ENCODE data around the gene ATG9B.

ATG9B gene

DNA sequence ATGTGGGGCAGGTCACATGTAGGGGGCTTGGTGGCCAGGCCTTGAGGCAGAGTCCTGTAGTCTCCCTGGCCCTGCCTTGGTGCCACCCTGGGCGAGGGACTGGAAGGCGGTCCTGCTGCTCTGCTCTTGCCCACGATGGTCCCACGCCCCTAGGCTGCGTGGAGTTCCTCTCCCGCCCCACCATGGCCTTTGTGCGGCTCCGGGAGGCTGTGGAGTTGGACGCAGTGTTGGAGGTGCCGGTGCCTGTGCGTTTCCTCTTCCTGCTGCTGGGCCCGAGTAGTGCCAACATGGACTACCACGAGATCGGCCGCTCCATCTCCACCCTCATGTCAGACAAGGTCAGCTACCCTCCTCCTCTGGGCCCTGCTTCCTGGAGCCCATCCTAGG is 46.3 kb upstream of the ATG9B start:
- TF ChIP-seq, protein P1, sequence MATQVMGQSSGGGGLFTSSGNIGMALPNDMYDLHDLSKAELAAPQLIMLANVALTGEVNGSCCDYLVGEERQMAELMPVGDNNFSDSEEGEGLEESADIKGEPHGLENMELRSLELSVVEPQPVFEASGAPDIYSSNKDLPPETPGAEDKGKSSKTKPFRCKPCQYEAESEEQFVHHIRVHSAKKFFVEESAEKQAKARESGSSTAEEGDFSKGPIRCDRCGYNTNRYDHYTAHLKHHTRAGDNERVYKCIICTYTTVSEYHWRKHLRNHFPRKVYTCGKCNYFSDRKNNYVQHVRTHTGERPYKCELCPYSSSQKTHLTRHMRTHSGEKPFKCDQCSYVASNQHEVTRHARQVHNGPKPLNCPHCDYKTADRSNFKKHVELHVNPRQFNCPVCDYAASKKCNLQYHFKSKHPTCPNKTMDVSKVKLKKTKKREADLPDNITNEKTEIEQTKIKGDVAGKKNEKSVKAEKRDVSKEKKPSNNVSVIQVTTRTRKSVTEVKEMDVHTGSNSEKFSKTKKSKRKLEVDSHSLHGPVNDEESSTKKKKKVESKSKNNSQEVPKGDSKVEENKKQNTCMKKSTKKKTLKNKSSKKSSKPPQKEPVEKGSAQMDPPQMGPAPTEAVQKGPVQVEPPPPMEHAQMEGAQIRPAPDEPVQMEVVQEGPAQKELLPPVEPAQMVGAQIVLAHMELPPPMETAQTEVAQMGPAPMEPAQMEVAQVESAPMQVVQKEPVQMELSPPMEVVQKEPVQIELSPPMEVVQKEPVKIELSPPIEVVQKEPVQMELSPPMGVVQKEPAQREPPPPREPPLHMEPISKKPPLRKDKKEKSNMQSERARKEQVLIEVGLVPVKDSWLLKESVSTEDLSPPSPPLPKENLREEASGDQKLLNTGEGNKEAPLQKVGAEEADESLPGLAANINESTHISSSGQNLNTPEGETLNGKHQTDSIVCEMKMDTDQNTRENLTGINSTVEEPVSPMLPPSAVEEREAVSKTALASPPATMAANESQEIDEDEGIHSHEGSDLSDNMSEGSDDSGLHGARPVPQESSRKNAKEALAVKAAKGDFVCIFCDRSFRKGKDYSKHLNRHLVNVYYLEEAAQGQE (IDR thresholded peaks at IDR 0.05; ENCODE audit: insufficient replicate concordance, low read depth): no peak
- no peak for TF ChIP-seq GABPA (IDR thresholded peaks at IDR 0.05; ENCODE audit: low read depth)
- TF ChIP-seq, protein P2, sequence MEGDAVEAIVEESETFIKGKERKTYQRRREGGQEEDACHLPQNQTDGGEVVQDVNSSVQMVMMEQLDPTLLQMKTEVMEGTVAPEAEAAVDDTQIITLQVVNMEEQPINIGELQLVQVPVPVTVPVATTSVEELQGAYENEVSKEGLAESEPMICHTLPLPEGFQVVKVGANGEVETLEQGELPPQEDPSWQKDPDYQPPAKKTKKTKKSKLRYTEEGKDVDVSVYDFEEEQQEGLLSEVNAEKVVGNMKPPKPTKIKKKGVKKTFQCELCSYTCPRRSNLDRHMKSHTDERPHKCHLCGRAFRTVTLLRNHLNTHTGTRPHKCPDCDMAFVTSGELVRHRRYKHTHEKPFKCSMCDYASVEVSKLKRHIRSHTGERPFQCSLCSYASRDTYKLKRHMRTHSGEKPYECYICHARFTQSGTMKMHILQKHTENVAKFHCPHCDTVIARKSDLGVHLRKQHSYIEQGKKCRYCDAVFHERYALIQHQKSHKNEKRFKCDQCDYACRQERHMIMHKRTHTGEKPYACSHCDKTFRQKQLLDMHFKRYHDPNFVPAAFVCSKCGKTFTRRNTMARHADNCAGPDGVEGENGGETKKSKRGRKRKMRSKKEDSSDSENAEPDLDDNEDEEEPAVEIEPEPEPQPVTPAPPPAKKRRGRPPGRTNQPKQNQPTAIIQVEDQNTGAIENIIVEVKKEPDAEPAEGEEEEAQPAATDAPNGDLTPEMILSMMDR (IDR thresholded peaks at IDR 0.05; ENCODE audit: insufficient read depth, low read length): no peak
- TF ChIP-seq SPI1 (IDR thresholded peaks at IDR 0.05; ENCODE audit: borderline replicate concordance, low read depth): no peak
- TF ChIP-seq POLR2AphosphoS5 (IDR thresholded peaks at IDR 0.05; ENCODE audit: low read depth): no peak
- Histone ChIP-seq H3K4me3 (replicated peaks; ENCODE audit: insufficient read depth, low read length) (no peak overlapping the region), H3K27me3 (ENCODE audit: insufficient read depth, poor library complexity, severe bottlenecking) (no peaks in the 10 kb centered on the region), H3K27ac (replicated peaks) (no peak overlapping the region)
- DNase-seq (ENCODE audit: low read depth in 1 of 2, low spot score in 1 of 2): no peak

DNA sequence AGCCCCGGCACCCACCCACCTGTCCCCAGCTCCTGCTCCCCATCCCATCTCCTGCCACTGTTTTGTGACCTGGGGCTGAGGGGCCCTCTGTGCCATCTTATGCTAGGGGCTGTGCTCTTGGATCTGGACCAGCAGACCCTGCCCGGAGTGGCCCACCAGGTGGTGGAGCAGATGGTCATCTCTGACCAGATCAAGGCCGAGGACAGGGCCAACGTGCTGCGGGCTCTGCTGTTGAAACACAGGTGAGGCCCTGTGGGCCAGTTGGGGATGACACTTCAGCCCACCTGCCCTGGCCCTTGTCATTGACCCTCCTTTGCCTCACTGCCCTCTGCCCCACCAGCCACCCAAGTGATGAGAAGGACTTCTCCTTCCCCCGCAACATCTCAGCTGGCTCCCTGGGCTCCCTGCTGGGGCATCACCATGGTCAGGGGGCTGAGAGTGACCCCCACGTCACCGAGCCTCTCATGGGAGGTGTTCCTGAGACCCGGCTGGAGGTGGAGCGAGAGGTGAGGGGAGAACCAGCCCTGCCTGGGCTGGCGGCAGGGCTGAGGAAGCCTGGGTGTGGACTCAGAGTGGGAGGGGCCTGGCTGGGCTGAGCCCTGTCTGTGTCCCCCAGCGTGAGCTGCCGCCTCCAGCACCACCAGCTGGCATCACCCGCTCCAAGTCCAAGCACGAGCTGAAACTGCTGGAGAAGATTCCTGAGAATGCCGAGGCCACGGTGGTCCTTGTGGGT is 45.7 kb upstream of the ATG9B start:
- Histone ChIP-seq H3K4me3 (replicated peaks; ENCODE audit: insufficient read depth, low read length) (no peak overlapping the region), H3K27ac (replicated peaks) (no peak overlapping the region), H3K27me3 (ENCODE audit: insufficient read depth, poor library complexity, severe bottlenecking) (no peaks in the 10 kb centered on the region)
- DNase-seq (ENCODE audit: low read depth in 1 of 2, low spot score in 1 of 2): no peak
- TF ChIP-seq, protein P2 (IDR thresholded peaks at IDR 0.05; ENCODE audit: insufficient read depth, low read length): no peak
- no peak for TF ChIP-seq GABPA (IDR thresholded peaks at IDR 0.05; ENCODE audit: low read depth)
- TF ChIP-seq POLR2AphosphoS5 (IDR thresholded peaks at IDR 0.05; ENCODE audit: low read depth): no peak
- no peak for TF ChIP-seq SPI1 (IDR thresholded peaks at IDR 0.05; ENCODE audit: borderline replicate concordance, low read depth)
- TF ChIP-seq, protein P1 (IDR thresholded peaks at IDR 0.05; ENCODE audit: insufficient replicate concordance, low read depth): no peak

DNA sequence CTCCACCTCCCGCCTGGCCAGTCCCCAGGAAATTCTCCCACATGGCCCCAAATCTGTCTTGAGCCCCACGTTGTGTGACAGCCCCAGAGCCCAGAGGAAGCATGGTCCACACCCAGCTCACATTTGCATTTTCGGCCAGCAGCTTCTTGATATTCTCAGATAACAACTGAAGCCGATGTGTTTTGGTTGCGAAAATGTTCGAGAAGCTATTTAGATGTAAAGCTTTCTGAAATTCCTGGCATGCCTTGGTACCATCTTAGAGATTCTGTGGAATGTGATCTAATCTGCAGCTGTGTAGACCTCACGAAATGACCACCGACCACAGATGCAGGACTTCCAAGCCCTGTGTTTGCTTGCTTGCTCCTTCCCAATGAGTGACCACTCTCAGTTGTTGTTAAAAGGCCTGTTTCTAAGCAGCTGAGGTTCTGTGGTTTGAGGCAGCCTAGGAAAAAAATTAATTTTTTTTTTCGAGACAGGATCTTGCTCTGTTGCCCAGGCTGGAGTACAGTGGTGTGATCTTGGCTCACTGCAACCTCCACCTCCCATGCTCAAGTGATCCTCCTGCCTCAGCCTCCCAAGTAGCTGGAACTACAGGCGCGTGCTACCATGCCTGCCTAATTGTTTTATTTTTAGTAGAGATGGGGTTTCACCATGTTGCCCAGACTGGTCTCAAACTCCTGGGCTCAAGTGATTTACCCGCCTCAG is 43.9 kb upstream of the ATG9B start:
- Histone ChIP-seq H3K27ac (replicated peaks) (no peak overlapping the region), H3K4me3 (replicated peaks; ENCODE audit: insufficient read depth, low read length) (no peak overlapping the region), H3K27me3 (ENCODE audit: insufficient read depth, poor library complexity, severe bottlenecking) (no peaks in the 10 kb centered on the region)
- DNase-seq (ENCODE audit: low read depth in 1 of 2, low spot score in 1 of 2): no peak
- TF ChIP-seq SPI1 (IDR thresholded peaks at IDR 0.05; ENCODE audit: borderline replicate concordance, low read depth): no peak

DNA sequence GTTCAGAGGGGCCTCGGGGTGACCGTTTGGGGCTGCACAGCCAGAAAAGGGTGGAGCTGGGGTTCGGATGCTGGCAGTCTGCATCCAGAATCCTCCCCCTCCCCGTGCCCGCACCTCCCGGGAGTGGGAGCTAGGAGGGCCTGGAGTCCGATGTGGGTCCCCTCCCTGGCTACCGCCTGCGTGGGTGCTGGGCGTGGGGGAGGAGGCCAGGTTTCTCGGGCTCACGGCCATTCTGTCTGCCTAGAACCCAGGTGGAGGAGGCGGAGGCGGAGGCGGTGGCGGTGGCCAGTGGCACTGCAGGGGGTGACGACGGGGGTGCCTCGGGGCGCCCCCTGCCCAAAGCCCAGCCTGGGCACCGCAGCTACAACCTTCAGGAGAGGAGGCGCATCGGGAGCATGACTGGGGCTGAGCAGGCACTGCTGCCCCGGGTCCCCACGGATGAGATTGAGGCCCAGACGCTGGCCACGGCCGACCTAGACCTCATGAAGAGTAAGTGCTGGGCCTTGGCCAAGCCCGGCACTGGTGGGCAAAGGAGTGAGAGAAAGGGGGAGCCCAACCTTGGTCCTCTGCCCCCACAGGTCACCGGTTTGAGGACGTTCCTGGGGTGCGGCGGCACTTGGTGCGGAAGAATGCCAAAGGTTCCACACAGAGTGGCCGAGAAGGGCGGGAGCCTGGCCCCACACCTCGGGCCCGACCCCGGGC is 42.1 kb upstream of the ATG9B start:
- no peaks in the 10 kb centered on the region for H3K27me3 ChIP-seq (ENCODE audit: insufficient read depth, poor library complexity, severe bottlenecking)
- H3K27ac ChIP-seq (replicated peaks): no peak overlapping the region
- DNase-seq (ENCODE audit: low read depth in 1 of 2, low spot score in 1 of 2): no peak
- no peak for TF ChIP-seq GABPA (IDR thresholded peaks at IDR 0.05; ENCODE audit: low read depth)
- TF ChIP-seq, protein P1 (IDR thresholded peaks at IDR 0.05; ENCODE audit: insufficient replicate concordance, low read depth): no peak
- TF ChIP-seq POLR2AphosphoS5 (IDR thresholded peaks at IDR 0.05; ENCODE audit: low read depth): no peak
- TF ChIP-seq, protein P2 (IDR thresholded peaks at IDR 0.05; ENCODE audit: insufficient read depth, low read length): no peak
- TF ChIP-seq SPI1 (IDR thresholded peaks at IDR 0.05; ENCODE audit: borderline replicate concordance, low read depth): no peak
- no peak overlapping the region for H3K4me3 ChIP-seq (replicated peaks; ENCODE audit: insufficient read depth, low read length)

All from HL-60 (cell line).